22Rv1 (cell line): ENCODE data around the gene GPR65.
A peak's percentile ranks its signal among the peaks of the same experiment; 100 is the strongest.

Source experiments
- H3K27ac ChIP-seq: fragments of 450-650 bp; 2 replicates; pipeline ENCODE4 v1.5.1; 2017
- CTCF ChIP-seq: fragments of 450-650 bp; IDR thresholded peaks from 2 replicates; pipeline ENCODE4 v1.5.1; 2017; ENCODE audit warnings: mild to moderate bottlenecking
- ZFX ChIP-seq: fragments of 450-650 bp; IDR thresholded peaks from 2 replicates; pipeline ENCODE4 v1.6.1; 2017; ENCODE audit warnings: antibody characterized with exemption, borderline replicate concordance

GPR65 gene

GRCh38 chr14:88013750-88014349, 8.9 kb downstream of the GPR65 start:
- no peak overlapping the region for H3K27ac ChIP-seq
- TF ChIP-seq CTCF (peak; percentile 99), ZFX (no peak)

GRCh38 chr14:88016768-88017167, 11.8 kb downstream of the GPR65 start:
- TF ChIP-seq CTCF (no peak), ZFX (no peak)
- no peak overlapping the region for H3K27ac ChIP-seq

DNA sequence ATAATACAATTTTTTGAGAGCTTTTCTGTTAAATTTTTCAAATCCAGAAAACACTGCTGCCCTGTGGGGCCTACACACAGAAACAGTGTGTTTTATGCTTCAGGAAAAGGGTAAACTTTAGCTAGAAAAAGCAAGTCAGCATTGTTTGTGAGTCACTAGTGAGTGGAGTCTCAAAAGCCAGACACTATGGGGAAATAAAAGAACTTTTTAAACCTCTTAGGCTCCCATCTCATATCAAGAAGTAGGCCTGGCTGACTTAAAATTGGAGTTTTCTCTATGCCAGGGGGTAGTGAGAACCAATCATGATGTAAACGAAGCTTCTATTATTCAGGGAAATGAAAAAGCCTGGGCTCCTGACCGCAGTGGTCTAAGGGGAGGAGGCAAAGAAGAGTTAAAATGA, 12.6 kb downstream of the GPR65 start:
- TF ChIP-seq ZFX (no peak), CTCF (no peak)
- H3K27ac ChIP-seq: no peak overlapping the region

GRCh38 chr14:88023658-88024187, 18.8 kb downstream of the GPR65 start:
- H3K27ac ChIP-seq: peak overlapping the region; percentile 95
- TF ChIP-seq CTCF (no peak), ZFX (no peak)

GRCh38 chr14:88024252-88025086, 19.5 kb downstream of the GPR65 start:
- peak overlapping the region; percentile 95 for H3K27ac ChIP-seq

GRCh38 chr14:88025313-88025712, 20.4 kb downstream of the GPR65 start:
- H3K27ac ChIP-seq: peak overlapping the region; percentile 95
- TF ChIP-seq ZFX: no peak
- TF ChIP-seq CTCF: no peak

GRCh38 chr14:88026890-88027289, 22.0 kb downstream of the GPR65 start:
- H3K27ac ChIP-seq: no peak overlapping the region
- no peak for TF ChIP-seq CTCF
- no peak for TF ChIP-seq ZFX
